Stimulated activated CD8-positive, alpha-beta memory T cell treated with anti-CD3 and anti-CD28 coated beads, Interleukin-15, amount 100 ng/mL, for 4 hours (primary cell): ENCODE data around the gene CCDC184.

Experiments used
- DNase-seq, 2 donors: peaks; one replicate each; pipeline ENCODE4 v3.0.0-alpha.2; 2020; ENCODE audit warnings: low read depth in 2 of 2

Gene CCDC184

DNA sequence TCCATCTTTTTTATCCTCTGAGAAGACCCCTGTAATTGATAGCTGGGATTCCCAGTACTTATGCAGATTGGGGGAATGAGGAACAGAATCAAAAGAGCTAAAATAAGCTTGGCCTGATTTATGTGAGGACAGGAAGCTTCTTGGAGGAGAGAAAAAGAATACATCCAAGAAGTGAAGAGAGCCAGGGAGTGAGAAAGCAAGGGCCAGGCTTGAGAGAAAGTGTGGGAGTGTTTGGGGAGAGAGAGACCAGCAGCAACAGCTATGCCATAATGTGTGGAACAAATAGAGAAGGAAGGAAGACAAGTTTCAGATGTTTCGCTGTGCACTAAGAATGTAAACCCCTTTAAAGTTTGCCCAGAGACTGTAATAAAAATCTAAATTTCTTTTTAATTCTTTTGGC lies 4.0 kb upstream of the CCDC184 start:
- no peak for DNase-seq

DNA sequence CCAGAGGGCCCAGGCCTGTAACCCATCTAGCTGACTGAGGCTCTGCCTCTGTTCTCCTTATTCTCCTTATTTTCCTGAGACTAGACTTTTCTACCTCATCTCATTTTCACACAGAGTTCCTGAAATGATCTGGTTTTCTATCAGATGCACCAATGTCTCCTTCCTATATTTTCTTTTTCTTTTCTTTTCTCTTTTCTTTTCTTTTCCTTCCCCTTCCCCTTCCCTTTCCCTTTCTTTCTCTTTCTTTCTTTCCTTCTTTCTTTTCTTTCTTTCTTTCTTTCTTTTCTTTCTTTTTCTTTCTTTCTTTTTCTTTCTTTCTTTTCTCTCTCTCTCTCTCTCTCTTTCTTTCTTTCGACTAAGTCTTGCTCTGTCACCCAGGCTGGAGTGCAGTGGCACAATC lies 3.0 kb upstream of the CCDC184 start:
- no peak for DNase-seq

DNA sequence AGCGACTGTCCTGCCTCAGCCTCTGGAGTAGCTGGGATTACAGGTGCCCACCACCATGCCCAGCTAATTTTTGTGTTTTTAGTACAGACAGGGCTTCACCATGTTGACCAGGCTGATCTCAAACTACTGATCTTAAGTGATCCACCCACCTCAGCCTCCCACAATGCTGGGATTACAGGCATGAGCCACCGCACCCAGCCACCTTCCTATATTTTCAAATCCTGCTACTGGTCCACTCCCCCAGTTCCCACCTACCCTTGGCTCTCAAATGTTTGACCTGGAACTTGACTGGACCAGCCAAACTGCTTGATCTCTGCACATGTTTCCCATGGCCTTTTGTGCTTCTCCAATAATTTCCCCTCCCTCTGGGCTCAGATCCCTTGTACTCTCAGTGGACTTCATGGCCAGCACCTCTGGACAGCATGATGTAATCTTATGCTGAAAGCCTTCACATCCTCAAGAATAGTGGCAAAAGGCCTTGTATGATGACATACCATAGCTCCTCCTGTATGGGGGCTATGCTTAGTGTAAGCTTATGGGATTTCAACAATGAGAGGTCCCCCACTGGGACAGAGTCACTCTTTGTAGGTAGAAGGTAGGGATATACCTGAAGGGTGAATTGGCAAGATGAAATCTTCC lies 2.5 kb upstream of the CCDC184 start:
- no peak for DNase-seq

DNA sequence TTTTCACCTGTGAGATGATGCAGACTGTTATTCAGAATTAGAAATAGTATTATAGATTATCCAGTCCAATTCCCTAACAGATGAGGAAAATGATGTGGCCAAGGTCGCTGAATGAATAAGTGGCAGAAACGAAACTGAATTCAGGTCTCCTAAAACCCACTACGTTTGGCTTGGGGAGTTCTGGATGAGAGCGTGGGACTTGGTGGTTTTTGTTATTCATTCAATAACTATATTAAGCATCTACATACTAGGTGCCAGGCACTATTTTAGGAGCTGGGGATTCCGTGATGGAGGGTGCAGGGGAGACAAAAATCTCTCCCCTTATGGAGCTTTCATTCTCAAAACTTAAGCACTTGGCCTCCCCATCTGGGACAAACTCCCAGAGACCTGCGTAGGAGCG lies 813 bp upstream of the CCDC184 start:
- DNase-seq: no peak

DNA sequence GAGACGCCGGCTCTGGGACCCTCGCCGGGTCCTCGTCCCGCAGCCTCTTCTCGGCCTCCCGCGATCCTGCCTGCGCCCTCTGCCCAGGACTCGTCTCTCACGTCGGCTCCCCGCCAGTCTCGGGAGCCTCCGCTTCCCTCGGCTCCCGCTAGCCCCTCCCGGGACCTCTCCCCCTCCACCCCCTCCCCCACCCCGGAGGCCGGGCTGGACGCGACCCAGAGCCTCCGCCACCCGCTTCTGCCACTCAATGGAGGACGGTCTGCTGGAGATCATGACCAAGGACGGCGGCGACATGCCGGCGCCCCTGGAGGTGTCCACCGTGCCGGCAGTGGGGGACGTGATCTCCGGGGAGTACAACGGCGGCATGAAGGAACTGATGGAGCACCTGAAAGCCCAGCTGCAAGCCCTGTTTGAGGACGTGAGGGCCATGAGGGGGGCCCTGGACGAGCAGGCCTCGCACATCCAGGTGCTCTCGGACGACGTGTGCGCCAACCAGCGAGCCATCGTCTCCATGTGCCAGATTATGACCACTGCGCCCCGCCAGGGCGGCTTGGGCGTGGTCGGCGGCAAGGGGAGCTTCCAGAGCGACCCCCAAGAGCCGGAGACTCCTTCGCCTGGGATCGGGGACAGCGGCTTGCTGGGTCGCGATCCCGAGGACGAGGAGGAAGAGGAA lies 568 bp downstream of the CCDC184 start:
- DNase-seq: no peak

DNA sequence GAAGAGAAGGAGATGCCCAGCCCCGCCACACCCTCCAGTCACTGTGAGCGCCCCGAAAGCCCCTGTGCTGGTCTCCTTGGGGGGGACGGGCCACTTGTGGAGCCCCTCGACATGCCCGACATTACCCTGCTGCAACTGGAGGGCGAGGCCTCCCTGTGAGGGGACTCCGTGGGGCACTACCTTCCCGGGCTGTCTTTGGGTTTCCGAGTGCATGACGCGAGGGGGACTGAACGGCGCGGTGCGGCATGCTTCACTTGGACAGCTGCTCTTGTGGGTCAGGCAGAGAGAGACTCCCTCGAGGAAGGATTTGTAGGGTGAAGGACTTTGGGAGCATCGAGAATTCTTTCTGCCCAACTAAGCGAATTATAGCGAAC lies 1.1 kb downstream of the CCDC184 start:
- no peak for DNase-seq

DNA sequence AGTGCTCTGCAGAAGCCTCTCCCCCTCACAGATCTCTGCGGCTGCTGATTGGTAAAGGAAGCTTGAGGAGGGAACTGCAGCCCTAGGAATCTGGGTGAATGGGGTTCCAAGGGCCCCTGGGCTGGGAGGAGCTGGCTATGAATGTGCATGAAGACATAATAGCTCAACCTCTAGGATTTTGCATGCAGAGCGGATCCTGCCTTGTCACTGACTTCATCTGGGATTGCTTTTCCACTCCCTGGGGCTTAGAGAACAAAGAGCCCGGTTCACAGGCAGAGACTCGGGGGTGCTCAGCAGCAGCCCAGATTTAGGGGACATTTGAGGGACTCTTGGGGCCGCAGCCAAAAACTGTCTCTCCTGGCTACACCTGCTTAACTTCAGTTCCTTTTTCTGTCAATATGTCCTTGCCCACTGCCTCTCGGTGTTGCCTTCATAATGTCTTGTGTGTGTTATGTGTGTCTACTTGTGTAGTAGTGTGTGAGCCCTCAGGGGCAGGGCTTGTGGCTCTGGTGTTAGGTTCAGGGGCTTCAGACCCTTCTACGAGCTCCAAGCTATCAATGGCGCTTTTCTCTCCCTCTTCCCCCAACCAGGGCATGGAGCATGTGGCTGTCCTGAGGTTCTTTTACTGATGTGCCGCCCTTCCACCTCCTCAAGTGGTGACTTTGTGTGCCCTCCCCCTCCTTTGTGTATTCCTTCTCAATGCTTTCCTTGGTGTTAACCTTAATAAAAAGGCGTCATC lies 1.9 kb downstream of the CCDC184 start:
- DNase-seq: no peak

DNA sequence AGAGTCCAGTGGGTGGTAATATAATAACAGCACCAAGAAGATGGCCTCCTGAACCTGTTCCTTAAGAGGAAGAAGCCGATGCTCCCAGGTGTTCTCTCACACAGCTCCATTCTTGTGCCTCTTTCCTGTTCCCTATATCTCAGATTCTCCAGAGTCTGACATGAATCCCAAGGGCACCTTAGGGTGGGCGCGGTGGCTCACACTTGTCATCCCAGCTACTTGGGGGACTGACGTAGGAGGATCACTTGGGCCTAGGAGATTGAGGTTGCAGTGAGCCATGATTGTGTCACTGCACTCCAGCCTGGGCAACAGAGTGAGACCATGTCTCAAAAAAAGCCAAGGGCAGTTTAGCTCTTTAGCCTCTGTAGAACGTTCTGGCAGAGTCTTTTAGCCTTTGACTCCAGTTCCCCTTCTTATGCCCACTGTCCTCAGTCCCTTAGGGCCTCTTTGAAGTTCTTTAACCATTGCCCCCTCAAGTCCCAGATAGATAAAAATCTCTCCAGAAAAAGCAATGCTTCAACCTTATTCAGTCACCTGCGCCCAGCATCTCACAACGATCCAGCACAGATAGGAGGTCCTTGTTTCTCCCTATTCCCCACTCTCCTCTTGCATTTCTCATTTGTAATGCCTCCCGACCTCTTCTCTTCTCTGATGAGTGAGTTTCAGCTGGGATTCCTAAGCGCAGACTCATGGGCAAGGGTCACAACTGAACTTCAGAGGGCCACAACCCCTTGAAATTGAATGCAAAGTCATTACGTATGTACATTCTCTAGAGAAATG lies 4.7 kb downstream of the CCDC184 start:
- DNase-seq: no peak

DNA sequence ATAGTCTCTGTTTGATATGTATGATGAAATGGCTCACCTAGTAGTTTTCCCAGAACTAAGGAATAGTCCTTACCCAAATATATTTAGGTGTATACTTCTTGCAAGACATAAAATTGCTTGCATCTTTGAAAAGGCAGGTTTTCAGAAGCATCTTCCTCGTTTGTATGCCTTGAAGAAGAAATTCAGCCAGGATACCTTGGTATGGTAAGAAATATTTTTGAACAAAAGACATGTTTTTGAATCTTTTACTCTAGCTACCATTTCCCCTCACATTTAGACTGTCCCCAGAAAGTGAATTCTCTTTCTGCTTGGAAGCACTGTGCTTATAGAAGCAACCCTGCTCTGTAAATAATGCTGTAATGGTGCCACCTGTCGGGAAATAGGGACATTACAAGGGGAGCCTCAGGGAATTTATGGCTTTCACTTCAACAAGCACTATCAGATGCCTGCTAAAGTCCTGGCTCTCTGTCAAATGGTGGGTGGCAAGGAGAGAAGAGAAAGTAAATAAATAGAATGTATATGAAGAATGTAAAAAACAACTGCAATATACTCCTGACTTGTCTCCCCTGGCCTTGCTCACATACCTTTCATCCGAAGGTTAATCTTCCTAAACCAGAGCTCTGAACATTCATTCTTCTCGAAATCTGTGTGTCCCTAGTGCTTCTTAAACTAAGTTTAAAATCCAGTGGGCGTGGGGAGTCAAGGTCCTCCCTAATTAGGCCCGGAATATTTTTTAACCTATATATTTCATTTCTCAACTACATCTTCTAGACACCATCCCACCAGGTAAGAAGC lies 6.1 kb downstream of the CCDC184 start:
- peak; percentile 8 to 45 for DNase-seq

DNA sequence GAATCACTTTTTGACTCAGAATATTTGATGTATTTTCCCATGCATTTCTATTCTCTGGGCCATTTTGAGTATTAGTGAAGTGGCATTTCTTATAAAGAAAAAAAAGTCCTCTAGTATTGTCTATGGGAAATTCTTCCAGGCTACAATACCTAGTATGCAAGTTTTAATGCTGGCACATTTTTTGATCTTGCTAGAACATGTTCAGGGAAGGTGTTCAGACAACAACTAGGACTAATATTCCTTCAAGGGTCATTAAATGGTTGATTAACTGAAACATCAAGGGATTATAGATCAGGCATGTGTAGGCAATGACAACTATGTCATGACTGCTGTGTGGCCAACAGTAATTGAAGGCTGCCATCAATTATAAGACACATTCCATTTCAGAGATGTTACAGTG lies 7.7 kb downstream of the CCDC184 start:
- DNase-seq: no peak

DNA sequence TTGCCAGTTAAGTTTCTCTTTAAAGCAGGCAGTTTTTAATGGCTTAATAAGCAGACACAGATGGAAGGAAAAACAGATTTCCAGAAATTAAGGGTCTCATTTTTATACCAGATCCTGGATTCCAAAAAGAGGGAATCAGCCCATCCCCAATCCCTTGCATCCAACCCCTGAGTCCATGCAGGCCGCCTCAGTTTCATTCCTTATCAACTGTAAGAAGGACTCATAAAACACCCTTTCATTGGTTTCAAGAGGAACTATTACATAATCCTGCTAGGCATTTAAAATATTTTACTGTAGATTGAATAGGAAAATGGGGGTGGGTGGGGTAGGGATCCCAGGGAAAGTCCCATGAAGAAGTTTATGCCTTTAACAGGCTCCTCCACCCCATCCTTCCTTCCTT lies 9.4 kb downstream of the CCDC184 start:
- DNase-seq: no peak

DNA sequence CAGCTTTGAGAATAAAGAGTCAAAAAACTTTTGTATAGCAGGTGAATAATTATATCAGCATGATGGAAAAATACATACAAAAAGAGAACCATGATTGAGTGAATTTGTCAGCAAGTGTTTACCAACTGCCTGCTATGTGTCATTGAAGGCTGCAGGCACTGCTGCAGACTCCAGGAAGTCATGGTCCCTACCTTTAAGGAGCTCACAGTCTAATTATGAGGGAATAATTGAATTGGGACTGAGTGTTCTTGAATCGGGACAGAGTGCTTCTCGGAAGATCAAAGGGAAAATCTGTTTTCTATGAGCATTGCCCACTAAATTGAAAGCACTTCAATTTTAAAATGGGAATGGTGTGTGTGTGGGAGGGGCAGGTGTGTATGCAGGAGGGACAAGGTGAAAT lies 10.2 kb downstream of the CCDC184 start:
- no peak for DNase-seq

DNA sequence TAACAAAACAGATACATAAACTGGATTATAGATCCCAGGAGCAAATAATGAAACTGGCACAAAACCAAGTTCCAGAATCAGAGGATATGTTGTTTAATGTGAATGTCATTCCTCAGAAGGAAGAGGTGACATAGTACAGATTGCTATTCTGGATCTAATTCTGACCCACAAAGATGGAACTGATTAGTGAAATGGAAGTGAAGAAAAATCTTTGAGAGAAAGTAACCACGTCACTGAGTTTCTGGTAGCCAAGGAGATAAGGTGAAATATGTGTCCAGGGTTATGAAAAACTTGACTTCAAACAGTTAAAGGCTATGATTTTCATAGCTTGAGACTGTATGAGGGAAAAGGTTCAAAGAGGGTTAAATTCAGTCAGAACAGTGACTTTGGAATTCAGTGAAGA lies 11.4 kb downstream of the CCDC184 start:
- DNase-seq: no peak

DNA sequence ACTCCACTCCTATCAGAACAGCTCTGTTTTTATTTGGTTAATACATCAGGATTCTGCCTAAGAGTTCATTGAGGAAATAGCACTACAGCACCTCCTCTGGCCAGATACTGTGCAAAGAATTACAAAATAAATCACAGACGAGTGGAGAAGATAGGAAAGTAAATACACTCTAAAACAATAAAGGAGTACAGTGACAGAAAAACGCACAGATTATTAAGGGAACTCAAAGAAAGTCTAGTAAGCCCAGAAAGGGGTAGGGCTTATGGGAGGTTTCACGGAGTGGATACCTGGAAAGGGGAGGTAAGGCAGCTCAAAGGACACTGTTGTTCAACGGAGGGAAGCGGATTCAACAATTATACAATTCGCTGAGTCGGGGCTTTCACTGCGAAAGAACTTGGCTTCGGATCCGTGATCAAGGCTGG lies 14.1 kb downstream of the CCDC184 start:
- no peak for DNase-seq

DNA sequence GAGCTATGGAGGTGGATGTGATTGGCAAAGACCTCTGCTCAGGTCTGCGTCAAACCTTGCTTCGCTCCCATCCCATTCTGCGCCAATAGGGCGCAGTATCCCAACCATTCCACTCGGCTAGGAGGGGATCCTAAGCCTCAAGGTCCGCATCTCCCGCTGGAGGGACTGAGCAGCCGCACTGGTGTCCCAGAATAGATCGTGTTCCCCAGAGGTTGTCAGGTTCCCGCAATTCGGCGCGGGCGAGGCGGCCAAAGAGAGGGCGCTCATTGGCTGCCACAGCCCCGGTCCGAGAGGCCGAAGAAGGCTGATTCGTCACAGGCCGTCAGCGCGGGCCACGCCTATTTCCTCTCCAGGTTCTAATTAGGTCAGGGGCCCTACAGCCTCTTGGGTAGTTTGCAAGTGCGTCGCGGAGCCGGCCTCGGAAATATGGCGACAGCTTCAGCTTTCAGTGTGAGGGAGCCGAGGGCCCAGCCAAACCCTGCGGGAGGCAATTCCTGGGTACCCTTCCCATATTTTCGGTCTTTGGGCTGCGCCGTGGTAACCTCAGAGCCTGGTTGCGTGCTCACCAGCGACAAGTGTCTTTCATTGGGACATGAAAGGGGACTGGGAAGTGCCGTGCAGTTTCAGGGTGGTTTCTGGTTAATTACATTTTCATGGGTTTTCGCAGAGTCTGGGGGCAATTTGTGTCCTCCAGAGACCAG lies 14.7 kb downstream of the CCDC184 start:
- DNase-seq: peak; percentile 78 to 80

DNA sequence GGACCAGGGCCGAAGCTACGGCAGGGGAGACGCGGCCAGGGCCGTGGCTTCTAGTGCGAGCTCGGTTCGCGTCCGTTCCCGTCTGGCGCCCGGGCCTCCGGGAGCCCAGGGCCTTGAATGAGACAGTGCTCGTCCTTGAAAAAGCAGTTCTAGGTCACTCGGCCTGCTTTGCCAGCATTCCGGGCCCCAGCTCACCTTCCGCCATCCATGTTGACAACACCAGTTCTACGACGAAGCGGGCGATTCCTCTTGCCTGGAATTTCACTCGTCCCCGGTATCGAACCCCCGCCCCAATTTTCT lies 15.2 kb downstream of the CCDC184 start:
- no peak for DNase-seq

DNA sequence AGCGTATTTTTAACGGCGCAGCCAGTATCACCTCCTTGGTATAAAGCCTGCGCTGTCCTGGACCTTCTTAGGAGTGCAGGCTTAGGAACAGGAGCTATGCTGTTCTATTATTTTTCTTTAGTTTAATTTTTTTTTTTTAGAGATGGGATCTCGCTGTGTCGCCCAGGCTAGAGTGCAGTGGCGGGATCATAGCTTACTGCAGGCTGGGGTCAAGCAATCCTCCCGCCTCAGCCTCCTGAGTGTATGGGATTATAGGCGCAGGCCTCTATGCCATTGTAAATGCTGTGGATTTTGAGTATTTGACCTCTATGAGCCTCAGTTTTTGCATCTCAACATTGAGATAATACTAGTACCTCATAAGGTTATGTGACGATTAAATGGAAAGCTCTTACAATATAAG lies 15.5 kb downstream of the CCDC184 start:
- DNase-seq: no peak

DNA sequence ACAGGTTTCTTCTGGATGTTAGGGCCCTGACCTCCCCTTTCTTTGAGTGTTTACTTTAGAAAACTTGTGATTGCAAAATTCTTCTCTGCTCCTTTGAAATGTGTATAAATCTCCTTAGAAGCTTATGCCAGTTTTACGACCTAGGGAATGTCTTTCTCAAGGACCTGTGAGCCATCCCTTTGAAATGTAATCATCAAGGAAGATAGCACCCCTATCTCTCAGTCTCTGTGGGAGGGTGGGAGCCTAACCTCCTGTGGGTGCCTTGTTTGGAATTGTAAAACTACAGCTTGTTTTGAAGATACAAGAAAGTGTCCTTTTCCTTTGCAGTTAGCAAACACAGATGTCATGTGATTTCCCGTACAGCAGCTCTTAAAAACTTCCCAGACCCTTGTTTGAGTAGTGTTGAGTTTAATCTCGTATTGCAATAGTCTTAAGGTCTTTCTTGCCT lies 16.4 kb downstream of the CCDC184 start:
- no peak for DNase-seq

DNA sequence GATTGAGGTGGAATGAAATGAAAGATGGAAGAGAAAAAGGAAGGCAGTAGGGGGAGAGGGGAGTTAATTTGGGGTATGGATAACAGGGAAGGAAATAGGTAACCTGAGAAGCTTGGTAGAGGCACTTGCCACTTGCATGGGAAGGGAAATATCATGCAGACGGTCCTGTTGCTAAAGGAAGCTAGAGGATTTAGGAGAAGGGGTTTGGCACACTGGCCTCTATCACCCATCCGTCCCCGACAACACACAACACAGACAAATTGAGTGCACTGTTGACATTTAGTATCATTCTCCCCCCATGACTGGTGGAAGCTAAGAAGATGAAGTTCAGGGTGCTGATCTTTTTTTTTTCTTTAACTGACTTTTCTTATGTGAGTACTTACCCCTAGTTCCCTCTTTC lies 17.6 kb downstream of the CCDC184 start:
- no peak for DNase-seq

DNA sequence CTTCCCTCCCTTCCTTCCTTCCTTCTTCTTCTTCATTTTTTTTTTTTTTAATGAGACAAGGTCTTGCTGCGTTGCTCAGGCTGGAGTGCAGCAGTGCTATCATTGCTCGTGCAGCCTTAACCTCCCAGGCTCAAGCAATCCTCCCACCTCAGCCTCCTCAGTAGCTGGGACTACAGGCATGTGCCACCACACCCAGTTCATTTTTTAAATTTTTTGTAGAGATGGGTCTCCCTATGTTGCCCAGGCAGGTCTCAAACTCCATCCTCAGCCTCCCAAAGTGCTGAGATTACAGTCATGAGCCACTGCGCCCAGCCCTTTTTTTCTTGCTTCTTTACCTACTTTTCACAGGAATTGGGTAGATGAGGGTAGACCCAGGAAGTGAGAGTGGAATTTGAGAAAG lies 18.1 kb downstream of the CCDC184 start:
- DNase-seq: no peak

DNA sequence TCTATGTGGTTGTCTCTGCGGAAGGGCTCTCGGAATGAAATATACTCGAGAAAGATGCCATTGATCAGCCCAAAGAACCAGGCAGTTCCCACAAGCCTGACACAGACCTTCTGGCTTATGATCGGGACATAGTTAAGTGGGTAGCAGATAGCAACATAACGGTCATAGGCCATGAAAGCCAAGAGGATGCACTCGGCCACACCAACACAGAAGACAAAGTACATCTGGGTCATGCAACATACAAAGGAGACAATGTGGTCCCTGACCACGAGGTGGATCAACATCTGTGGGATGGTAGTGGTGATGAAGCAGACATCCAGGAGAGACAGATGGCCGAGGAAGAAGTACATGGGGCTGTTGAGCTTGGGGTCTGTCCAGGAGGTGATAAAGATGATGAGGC lies 19.3 kb downstream of the CCDC184 start:
- no peak for DNase-seq
